ENCODE measurements around the gene HJV.

HJV gene

GRCh38 chr1:145983206-145983675, 38.3 kb downstream of the HJV start:
- DNase-seq: peak in 1 of 42 donors; percentile 12

GRCh38 chr1:145982010-145982723, 39.4 kb downstream of the HJV start:
- intact Hi-C loops (cut with DNase I): no loop called here
- no peak for DNase-seq

More at GRCh38 chr1:145983206-145983675, 38.3 kb downstream of the HJV start:
- intact Hi-C loops (cut with DNase I): no loop called here

- intact Hi-C loops (cut with DNase I): no loop called here
- DNase-seq: peak in 1 of 42 donors; percentile 15
These were observed 41.0 kb downstream of the HJV start for GRCh38 chr1:145980457-145980994.

DNA sequence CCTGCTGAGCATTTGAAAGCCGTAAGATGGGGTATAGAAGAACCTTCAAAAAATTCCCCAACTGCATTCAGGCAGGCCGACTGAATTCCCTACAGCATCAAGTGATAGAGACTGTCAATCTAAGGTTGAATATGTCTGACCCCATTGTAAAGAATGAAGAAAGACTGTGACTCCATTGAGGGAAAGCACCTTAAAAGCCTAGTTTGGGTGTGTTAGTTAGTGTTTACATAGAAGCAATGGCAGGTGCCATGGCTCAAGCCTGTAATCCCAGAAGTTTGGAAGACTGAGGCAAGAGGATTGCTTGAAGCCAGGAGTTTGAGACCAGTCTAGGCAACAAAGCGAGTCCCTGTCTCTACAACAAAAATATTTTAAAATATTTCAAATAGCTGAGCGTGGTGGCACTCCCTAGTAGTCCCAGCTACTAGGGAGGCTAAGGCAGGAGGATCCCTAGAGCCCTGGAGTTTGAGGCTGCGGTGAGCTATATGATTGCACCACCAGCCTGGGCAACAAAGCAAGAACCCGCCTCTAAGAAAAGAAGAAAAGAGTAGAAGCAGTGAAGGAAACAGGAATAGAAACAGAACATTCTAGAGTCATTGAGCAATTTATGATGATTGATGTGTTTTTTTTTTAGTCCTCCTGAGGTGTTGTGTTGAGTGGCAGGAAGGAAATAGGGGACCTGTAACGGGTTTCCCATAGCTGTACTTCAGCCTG, 41.6 kb downstream of the HJV start:
- DNase-seq: peak in 1 of 42 donors; percentile 27
- intact Hi-C loops (cut with DNase I): no loop called here

DNA sequence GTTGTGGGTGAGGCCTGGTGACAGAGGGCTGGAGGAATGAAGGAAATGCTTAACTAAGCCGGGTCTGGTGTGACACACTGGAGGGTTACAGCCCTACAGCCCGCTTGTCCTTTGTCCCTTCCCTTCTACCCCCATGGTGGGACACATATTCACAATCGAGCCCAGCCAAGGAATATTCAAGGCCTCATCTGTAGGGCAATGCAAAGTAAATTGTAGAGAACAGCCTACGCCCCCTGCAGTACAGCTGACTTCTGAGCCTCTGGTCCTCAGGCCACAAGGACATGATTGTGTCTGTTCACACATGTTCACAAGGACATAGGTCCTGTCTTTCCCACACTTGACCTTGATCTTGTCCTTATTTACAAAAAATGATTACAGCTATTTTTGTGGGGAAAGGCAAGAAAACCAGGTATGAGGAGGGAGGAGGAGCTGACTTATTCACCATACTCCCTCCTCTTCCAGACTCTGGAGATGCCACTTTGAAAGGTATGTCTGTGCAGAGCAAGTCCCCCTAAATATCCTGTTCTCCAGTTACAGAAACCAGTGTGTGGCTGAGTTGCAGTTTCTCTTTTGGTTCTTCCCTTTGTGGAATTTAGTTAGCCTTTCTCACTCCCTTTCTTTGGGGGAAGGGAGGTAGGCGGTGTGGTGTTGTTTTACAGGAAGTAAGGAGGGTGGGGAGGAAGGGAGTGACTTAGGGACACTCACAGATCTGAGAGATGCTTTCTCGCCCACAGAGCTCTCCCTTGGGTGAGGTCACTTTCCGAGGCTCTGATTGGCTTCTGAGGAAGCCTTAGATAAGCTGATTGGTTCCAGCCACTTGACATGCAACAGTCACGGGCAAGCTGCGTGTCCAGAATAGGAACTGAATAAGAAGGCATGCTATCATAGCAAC, 42.4 kb downstream of the HJV start:
- intact Hi-C loops (cut with DNase I): no loop called here

DNA sequence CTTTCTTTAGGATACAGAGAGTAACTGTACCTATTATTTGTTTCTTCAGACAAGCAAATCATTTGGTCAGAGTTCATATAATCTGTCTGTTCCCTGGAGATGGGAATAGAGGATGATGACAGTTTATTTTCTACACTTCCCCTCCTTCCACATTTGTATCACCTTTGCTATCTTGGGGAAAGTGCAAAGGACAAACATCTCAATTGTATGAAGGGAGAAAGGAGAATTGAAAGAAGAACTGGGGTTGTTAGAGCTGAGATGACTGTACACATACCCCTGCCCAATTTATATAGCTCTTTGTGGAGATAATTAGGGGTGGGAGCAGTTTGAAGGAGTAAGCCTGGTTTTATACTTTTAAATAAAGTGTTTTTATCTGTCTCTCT, 43.1 kb downstream of the HJV start:
- no peak for DNase-seq
- intact Hi-C loops (cut with DNase I): no loop called here

More for the DNA sequence above, 42.4 kb downstream of the HJV start:
- peak; percentile 51 to 97 (median 89) for DNase-seq

DNA sequence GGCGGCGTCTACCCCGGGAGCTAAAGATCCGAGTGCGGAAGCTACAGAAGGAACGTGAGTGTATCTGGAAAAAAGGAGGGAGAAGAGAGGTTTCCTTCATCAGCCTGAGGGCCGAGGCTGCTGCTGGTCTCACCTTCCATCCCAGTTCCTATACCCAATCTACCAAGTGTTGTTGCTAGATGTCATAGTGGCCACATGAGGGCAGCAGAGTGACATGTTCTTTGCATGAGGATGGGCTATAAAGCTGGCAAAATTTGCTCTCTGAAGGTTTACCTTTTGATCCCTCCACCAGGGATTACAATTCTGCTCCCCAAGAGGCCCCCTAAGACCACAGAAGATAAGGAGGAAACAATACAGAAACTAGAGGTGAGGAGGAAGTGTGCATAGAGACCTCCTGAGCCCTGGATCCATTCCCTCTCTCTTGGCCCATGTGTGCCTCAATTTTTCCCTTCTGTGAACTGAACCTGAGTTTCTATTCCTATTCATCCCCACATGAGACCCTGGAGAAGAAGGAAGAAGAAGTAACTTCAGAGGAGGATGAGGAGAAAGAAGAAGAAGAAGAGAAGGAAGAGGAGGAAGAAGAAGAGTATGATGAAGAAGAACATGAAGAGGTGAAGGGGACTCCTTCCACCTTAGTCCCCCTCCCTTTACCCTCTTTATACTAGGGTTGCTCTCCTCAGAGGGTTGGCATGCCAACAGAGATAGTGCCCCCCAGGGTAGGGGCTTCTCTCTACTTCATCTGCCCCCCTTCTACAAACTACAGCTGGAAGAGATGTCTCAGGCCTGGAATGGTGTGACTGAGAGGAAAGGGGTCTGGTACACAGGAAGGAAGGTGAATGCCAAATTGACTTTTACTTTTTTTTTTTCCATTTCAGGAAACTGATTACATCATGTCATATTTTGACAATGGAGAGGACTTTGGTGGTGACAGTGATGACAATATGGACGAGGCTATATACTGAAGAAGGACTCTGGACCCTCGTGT, 43.8 kb downstream of the HJV start:
- peak in 41 of 42 donors; percentile 28 to 92 (median 79) for DNase-seq
- intact Hi-C loops (cut with DNase I): loop anchor here (2.0 kb wide), 1 partner anchor 35 kb away; no protein-coding TSS in a partner anchor

- intact Hi-C loops (cut with DNase I): loop anchor here (2.0 kb wide), 1 partner anchor 36 kb away; no protein-coding TSS in a partner anchor
- DNase-seq: peak in 1 of 42 donors; percentile 19
These were observed 44.5 kb downstream of the HJV start for GRCh38 chr1:145977016-145977415.

- peak in 1 of 42 donors; percentile 14 for DNase-seq
- intact Hi-C loops (cut with DNase I): no loop called here
These were observed 46.3 kb downstream of the HJV start for GRCh38 chr1:145975216-145975615.

DNA sequence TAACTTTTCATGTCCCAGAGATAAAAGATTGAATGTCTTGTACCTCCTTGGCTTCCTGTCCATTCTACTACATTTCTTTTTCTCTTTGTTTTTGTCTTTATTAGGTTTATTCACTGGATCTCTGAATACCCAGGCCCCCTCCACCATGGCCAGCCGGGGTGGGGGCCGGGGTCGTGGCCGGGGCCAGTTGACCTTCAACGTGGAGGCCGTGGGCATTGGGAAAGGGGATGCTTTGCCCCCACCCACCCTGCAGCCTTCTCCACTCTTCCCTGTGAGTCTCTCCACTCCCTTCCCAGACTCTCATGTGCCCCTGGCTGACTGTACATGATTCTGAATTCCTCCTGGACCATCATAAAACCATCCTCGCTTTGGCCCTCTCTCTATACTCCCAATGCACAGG, 46.8 kb downstream of the HJV start:
- intact Hi-C loops (cut with DNase I): no loop called here

DNA sequence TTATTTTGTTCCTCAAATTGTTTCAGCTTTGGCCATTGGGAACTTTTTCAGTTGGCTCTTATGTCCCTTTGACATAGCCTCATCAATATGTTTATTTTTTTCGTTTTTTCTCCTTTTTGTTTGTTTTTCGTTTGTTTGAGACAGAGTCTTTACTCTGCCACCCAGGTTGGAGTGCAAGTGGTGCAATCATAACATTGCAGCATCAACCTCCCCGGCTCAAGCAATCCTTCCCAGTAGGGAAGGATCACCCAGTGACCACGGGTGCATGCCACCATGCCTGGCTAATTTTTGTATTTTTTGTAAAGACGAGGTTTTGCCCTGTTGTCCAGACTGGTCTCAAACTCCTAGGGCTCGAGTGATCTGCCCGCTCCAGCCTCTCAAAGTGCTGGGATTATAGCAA, 49.0 kb downstream of the HJV start:
- no peak for DNase-seq
- intact Hi-C loops (cut with DNase I): no loop called here

More for the DNA sequence above, 46.8 kb downstream of the HJV start:
- DNase-seq: peak in 1 of 42 donors; percentile 7
